Measurements from ENCODE around the gene HLA-G. TPM values are rescaled to one million over a fixed set of nuclear protein-coding genes. Genes with fewer than 3 reads are reported as not detected.

Gene HLA-G
- total RNA-seq, 1 experiment from 2014 or later: not detected

DNA sequence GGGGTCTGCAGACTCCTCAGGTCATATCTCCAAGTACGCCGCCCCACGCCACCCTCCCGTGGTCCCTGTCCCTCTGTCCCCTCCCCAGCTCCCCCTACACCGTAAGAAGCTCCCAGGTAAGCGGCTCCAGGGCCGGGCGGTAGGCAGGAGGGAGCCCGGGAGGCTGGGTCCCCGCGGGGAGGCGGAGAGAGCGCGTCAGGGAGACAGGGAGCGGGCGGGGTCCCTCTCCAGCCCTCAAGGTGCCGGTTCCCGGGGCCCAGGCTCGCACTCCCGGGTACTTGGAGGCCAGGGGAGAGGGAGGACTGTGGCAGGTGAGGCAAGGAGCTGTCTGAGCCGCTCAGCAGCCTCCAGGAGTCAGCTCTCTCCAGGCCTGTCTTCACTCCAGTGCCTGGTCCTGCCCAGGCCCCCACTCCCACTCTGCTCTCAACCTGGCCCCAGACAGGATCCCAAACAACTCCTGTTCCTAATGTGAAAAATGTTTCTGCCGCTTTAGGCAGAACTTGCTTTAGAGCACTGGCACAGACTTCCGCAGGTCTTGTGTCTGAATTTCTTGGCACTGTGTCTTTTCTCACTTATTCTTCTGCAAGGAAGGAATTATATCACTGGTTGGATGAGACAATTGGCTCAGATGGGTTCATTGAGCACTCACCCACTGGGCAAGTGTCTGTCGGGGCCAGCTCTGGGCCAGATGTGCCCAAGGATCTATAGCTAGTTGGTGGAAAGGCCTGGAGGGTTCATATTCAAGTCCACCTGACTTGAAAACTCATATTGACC, 36.6 kb downstream of the HLA-G start:
- no peak for DNase-seq (ENCODE audit: unreplicated experiment)
- H3K4me1 Mint-ChIP-seq (ENCODE audit: insufficient read depth, unreplicated experiment): no peaks in the 10 kb centered on the region
- ChIA-PET POLR2A (no interaction called here), CTCF (interaction anchor here (0.6 kb wide), 2 partner anchors 91 to 104 kb away, joined by 4 to 5 read pairs; no protein-coding TSS in a partner anchor)
- TF ChIP-seq, protein P1, sequence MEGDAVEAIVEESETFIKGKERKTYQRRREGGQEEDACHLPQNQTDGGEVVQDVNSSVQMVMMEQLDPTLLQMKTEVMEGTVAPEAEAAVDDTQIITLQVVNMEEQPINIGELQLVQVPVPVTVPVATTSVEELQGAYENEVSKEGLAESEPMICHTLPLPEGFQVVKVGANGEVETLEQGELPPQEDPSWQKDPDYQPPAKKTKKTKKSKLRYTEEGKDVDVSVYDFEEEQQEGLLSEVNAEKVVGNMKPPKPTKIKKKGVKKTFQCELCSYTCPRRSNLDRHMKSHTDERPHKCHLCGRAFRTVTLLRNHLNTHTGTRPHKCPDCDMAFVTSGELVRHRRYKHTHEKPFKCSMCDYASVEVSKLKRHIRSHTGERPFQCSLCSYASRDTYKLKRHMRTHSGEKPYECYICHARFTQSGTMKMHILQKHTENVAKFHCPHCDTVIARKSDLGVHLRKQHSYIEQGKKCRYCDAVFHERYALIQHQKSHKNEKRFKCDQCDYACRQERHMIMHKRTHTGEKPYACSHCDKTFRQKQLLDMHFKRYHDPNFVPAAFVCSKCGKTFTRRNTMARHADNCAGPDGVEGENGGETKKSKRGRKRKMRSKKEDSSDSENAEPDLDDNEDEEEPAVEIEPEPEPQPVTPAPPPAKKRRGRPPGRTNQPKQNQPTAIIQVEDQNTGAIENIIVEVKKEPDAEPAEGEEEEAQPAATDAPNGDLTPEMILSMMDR (IDR thresholded peaks at IDR 0.05; ENCODE audit: unreplicated experiment): no peak
- intact Hi-C loops (cut with micrococcal nuclease): no loop called here
- no peak overlapping the region for H3K27ac Mint-ChIP-seq (ENCODE audit: low read depth, unreplicated experiment)
- H3K9me3 Mint-ChIP-seq (ENCODE audit: unreplicated experiment): no peaks in the 10 kb centered on the region
- peaks cover 48% of the 10 kb centered on the region for H3K27me3 Mint-ChIP-seq (ENCODE audit: insufficient read depth, unreplicated experiment)
- no peaks in the 10 kb centered on the region for H3K36me3 Mint-ChIP-seq (ENCODE audit: insufficient read depth, unreplicated experiment)
- BruUV-seq (replicated peaks): no TSS peak
- no peak overlapping the region for H3K4me3 Mint-ChIP-seq (ENCODE audit: unreplicated experiment)

DNA sequence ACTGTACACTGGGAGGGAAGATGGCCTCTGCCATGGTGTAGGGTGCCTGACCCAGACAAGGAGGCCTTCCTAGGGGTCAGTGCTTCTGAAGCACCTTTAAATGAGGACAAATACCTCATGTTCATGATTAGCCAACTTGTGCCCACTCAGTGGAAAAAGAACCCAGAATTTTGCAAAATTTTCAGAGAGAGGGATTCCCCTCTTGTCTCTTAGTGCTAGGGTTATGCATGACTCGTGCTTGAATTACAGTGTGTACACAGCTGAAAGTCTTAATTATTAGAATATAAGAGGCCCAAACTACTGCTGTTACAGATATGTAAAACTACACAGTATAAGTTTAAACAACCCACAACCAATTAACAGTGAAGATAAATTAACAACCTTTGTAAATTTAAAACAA, 38.0 kb downstream of the HLA-G start:
- intact Hi-C loops (cut with micrococcal nuclease): no loop called here

DNA sequence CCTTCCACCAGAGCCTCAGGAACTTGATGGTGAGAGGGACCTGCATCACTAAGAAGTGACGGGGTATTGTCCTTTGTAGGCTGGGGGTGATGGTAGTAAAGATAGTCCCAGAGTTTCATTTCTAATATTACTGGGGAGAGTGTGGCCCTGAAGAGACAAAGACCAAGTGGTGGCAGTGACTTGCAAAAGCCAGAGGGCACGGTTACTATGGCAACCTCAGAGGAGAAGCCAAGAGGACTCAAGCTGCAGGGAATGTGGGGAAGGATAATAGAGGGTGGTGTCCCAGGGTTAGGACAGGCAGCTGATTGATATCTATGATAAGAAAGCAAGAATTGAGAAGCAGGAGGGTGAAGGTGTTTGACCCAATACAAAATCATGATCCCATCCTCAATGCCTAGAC, 42.5 kb downstream of the HLA-G start:
- H3K4me1 Mint-ChIP-seq (ENCODE audit: insufficient read depth, unreplicated experiment): no peaks in the 10 kb centered on the region
- peaks cover 43% of the 10 kb centered on the region for H3K27me3 Mint-ChIP-seq (ENCODE audit: insufficient read depth, unreplicated experiment)
- H3K27ac Mint-ChIP-seq (ENCODE audit: low read depth, unreplicated experiment): no peak overlapping the region
- no peaks in the 10 kb centered on the region for H3K9me3 Mint-ChIP-seq (ENCODE audit: unreplicated experiment)
- no peaks in the 10 kb centered on the region for H3K36me3 Mint-ChIP-seq (ENCODE audit: insufficient read depth, unreplicated experiment)
- CTCF ChIA-PET: interaction anchor here (0.7 kb wide), 1 partner anchor 97 kb away, joined by 3 read pairs; no protein-coding TSS in a partner anchor
- H3K4me3 Mint-ChIP-seq (ENCODE audit: unreplicated experiment): no peak overlapping the region
- intact Hi-C loops (cut with micrococcal nuclease): no loop called here
- no peak for DNase-seq (ENCODE audit: unreplicated experiment)
- POLR2A ChIA-PET: no interaction called here
- TF ChIP-seq, protein P1 (IDR thresholded peaks at IDR 0.05; ENCODE audit: unreplicated experiment): no peak
- BruUV-seq (replicated peaks): no TSS peak

More for the DNA sequence above, 38.0 kb downstream of the HLA-G start:
- Mint-ChIP-seq H3K27ac (ENCODE audit: low read depth, unreplicated experiment) (no peak overlapping the region), H3K4me1 (ENCODE audit: insufficient read depth, unreplicated experiment) (no peaks in the 10 kb centered on the region), H3K36me3 (ENCODE audit: insufficient read depth, unreplicated experiment) (no peaks in the 10 kb centered on the region), H3K4me3 (ENCODE audit: unreplicated experiment) (no peak overlapping the region), H3K27me3 (ENCODE audit: insufficient read depth, unreplicated experiment) (peaks cover 58% of the 10 kb centered on the region), H3K9me3 (ENCODE audit: unreplicated experiment) (no peaks in the 10 kb centered on the region)
- no peak for DNase-seq (ENCODE audit: unreplicated experiment)
- no TSS peak for BruUV-seq (replicated peaks)
- TF ChIP-seq, protein P1 (IDR thresholded peaks at IDR 0.05; ENCODE audit: unreplicated experiment): no peak
- CTCF ChIA-PET: interaction anchor here (0.6 kb wide), 1 partner anchor 17 kb away, joined by 3 read pairs; no protein-coding TSS in a partner anchor
- POLR2A ChIA-PET: interaction anchor here (0.7 kb wide), 1 partner anchor 211 kb away, joined by 3 read pairs; no protein-coding TSS in a partner anchor

DNA sequence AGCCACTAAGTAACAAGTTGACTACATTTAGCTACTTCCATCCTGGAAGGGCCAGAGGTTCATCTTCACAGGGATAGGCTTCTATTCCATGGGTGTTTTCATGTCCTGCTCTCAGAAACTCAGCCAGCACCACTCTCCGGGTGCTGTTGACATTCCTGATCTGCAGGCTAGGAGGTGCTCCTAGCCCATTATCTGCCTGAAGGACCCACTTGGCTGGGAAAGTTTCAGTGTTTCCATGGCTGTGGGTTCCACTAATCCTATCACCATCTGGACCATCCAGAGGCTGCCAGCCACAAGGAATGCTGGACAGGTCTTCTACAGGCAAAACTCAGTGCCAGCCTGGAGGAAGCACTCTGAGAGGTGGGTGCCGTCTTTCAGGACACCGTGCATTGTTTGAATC, 45.2 kb downstream of the HLA-G start:
- Mint-ChIP-seq H3K27me3 (ENCODE audit: insufficient read depth, unreplicated experiment) (peaks cover 23% of the 10 kb centered on the region), H3K9me3 (ENCODE audit: unreplicated experiment) (no peaks in the 10 kb centered on the region), H3K27ac (ENCODE audit: low read depth, unreplicated experiment) (no peak overlapping the region), H3K4me3 (ENCODE audit: unreplicated experiment) (no peak overlapping the region), H3K4me1 (ENCODE audit: insufficient read depth, unreplicated experiment) (no peaks in the 10 kb centered on the region), H3K36me3 (ENCODE audit: insufficient read depth, unreplicated experiment) (no peaks in the 10 kb centered on the region)
- POLR2A ChIA-PET: interaction anchor here (0.7 kb wide), 1 partner anchor 136 kb away, joined by 3 read pairs; no protein-coding TSS in a partner anchor
- CTCF ChIA-PET: no interaction called here
- no peak for DNase-seq (ENCODE audit: unreplicated experiment)
- intact Hi-C loops (cut with micrococcal nuclease): no loop called here
- BruUV-seq (replicated peaks): no TSS peak
- TF ChIP-seq, protein P1 (IDR thresholded peaks at IDR 0.05; ENCODE audit: unreplicated experiment): no peak
